HCT116 (cell line): ENCODE measurements around the gene SHCBP1.

Experiments
- CTCF ChIP-seq, 3 experiments: fragments of 200-600 bp in 1 of 3; sonication (generic) in 1 of 3; IDR thresholded peaks in 2 of 3; conservative IDR thresholded peaks in 1 of 3; 2 replicates each; pipeline ENCODE4 v1.5.1; 2012 to 2017; ENCODE audit warnings: low read depth in 2 of 3, low read length in 2 of 3, antibody characterized with exemption in 1 of 3, borderline replicate concordance in 1 of 3, control low read depth in 1 of 3, mild to moderate bottlenecking in 1 of 3, mixed read lengths in 1 of 3, mixed run types in 1 of 3, moderate library complexity in 1 of 3; ENCODE audit not compliant: insufficient read depth in 1 of 3
- EZH2 ChIP-seq: fragments of 200-600 bp; sonication (generic); IDR thresholded peaks from 2 replicates; pipeline ENCODE4 v1.6.1; 2017; ENCODE audit warnings: antibody characterized with exemption, mixed run types
- FOSL1 ChIP-seq: IDR thresholded peaks from 2 replicates; pipeline ENCODE4 v1.6.1; 2012; ENCODE audit warnings: low read depth
- POLR2A ChIP-seq: IDR thresholded peaks from 2 replicates; pipeline ENCODE4 v1.7.0; 2011; ENCODE audit warnings: borderline replicate concordance; ENCODE audit not compliant: insufficient read depth, insufficient read length; ENCODE audit errors: extremely low read depth
- RAD21 ChIP-seq: IDR thresholded peaks from 2 replicates; pipeline ENCODE4 v1.6.1; 2012; ENCODE audit warnings: low read depth, mild to moderate bottlenecking
- SP1 ChIP-seq: IDR thresholded peaks from 2 replicates; pipeline ENCODE4 v1.6.1; 2012; ENCODE audit warnings: low read depth
- SRF ChIP-seq: IDR thresholded peaks from 2 replicates; pipeline ENCODE4 v1.6.1; 2012; ENCODE audit warnings: low read depth

GRCh38 chr16:46586011-46586577 is 35.1 kb downstream of the SHCBP1 start:
- TF ChIP-seq CTCF (IDR thresholded peaks at IDR 0.05 in 2 of 3, conservative IDR thresholded peaks at IDR 0.05 in 1 of 3; ENCODE audit: borderline replicate concordance in 1 of 3, insufficient read depth in 1 of 3, low read depth in 2 of 3, low read length in 2 of 3) (no peak), POLR2A (no peak), SP1 (no peak), EZH2 (no peak), SRF (no peak), RAD21 (no peak), FOSL1 (no peak)
